Adrenal gland (tissue), 12 donors: ENCODE data around the gene MAN2A2. TPM values are rescaled to one million over a fixed set of nuclear protein-coding genes. Genes with fewer than 3 reads are reported as not detected.
A peak's percentile ranks its signal among the peaks of the same experiment; 100 is the strongest.

Source experiments
- DNase-seq, 7 donors: peaks; one replicate each; pipeline ENCODE4 v3.0.0-alpha.2; 2019 to 2020
- H3K27ac ChIP-seq, 5 donors: fragments of 200-600 bp; sonication (generic) in 4 of 5; 1 replicate in 3 of 5; 2 replicates in 2 of 5; pipeline versions ENCODE4 v1.5.1 to v1.8.0; 2016 to 2020; ENCODE audit warnings: mild to moderate bottlenecking in 1 of 5
- H3K27me3 ChIP-seq: fragments of 200-600 bp; 2 replicates; pipeline ENCODE4 v1.8.0; 2021
- H3K36me3 ChIP-seq, 2 donors: fragments of 200-600 bp; replicated peaks in 1 of 2; 1 replicate in 1 of 2; 2 replicates in 1 of 2; pipeline versions ENCODE4 v1.5.1 to v1.8.0; 2018 to 2022
- H3K4me1 ChIP-seq, 2 donors: fragments of 200-600 bp; replicated peaks in 1 of 2; 1 replicate in 1 of 2; 2 replicates in 1 of 2; pipeline versions ENCODE4 v1.5.1 to v1.8.0; 2018 to 2021
- H3K4me3 ChIP-seq, 4 donors: fragments of 200-600 bp; sonication (generic) in 3 of 4; one replicate each; pipeline ENCODE4 v1.5.1; 2016 to 2018
- H3K9me3 ChIP-seq, 3 donors: fragments of 200-600 bp; sonication (generic) in 1 of 3; replicated peaks in 1 of 3; 1 replicate in 2 of 3; 2 replicates in 1 of 3; pipeline versions ENCODE4 v1.5.1 to v1.8.0; 2016 to 2021
- CTCF ChIP-seq, 6 experiments: fragments of 450-650 bp in 4 of 6; fragments of 200-600 bp in 2 of 6; sonication (generic) in 1 of 6; IDR thresholded peaks; 1 replicate in 5 of 6; 2 replicates in 1 of 6; pipeline versions ENCODE4 v1.5.1 to v1.8.0; 2016 to 2021; ENCODE audit warnings: antibody characterized with exemption in 6 of 6, mild to moderate bottlenecking in 2 of 6, moderate library complexity in 1 of 6
- POLR2A ChIP-seq, 2 donors: fragments of 450-650 bp; IDR thresholded peaks; one replicate each; pipeline ENCODE4 v1.6.1; 2017; ENCODE audit warnings: antibody characterized with exemption in 2 of 2, mild to moderate bottlenecking in 2 of 2, moderate library complexity in 1 of 2
- WGBS, 4 donors: extraction: QIAGEN DNeasy Blood & Tissue Kit in 2 of 4; methylation state at CpG; one replicate each; pipeline versions ENCODE4 v1.1.5 to v1.1.7; 2013 to 2017; 5-methylcytosine and 5-hydroxymethylcytosine counted together
- intact Hi-C, 2 donors: fragments of 100-400 bp; cut with DNase I; formaldehyde crosslinking; loops; one replicate each; pipeline versions ENCODE4 v1.14.1 to v1.15.0; 2022 to 2023
- polyA plus RNA-seq, 3 donors: library from polyadenylated mRNA; stranded (reverse); fragments of 200-250 nt in 2 of 3; fragments of 350-450 nt in 1 of 3; fragmentation: Illumina TruSeq in 1 of 3; extraction: RNeasy Lipid Tissue Mini Kit (QIAGEN cat#74804) in 1 of 3; gene quantifications; one replicate each; pipeline ENCODE4 v1.2.3, GENCODE V29; 2013 to 2014
- total RNA-seq, 9 donors: library from RNA; depleted of rRNA in 4 of 9; stranded (reverse); fragments of >200 nt in 4 of 9; fragments of 120-200 nt in 1 of 9; fragmentation: NEBNext Ultra II Directional in 1 of 9; extraction: Animal tissue kit (Norgen Biotek cat#: 25700) in 1 of 9; gene quantifications; one replicate each; pipeline versions ENCODE4 v1.1.0 to v1.2.4, GENCODE V29; 2013 to 2023
- donor health status: healthy with polysubstance abuse.
- donor health status: Bipolar disorder and iron deficiency.
- donor health status: DM: yes; HTN: yes; CAD: no.
- donor health status: DM: no; HTN: no; CAD: no.
- donor health status: DM: no; HTN: no; CAD: no.
- donor health status: DM: yes; HTN: yes; CAD: no.

Gene MAN2A2
- total and polyA plus RNA-seq, 12 donors = 13.3 to 94.6 (median 64.6) TPM

GRCh38 chr15:90959028-90959595 is 56.0 kb downstream of the MAN2A2 start:
- Histone ChIP-seq H3K4me1 (peaks cover 19 to 25% of the 10 kb centered on the region in 2 donors), H3K27ac (peak overlapping the region in 3 of 5 donors; percentile 4 to 83 (median 65)), H3K9me3 (no peaks in the 10 kb centered on the region), H3K27me3 (no peaks in the 10 kb centered on the region), H3K4me3 (no peak overlapping the region), H3K36me3 (peaks cover 0 to 22% of the 10 kb centered on the region in 2 donors)
- no peak for TF ChIP-seq CTCF (IDR thresholded peaks at IDR 0.05)
- TF ChIP-seq POLR2A (IDR thresholded peaks at IDR 0.05) = no peak
- WGBS, 4 donors = 64 to 71% (median 68%) methylated on average over 8 of the region's 8 CpGs
- intact Hi-C loops = loop anchor here (5.0 to 10.0 kb wide), 3 partner anchors 38 to 78 kb away; no protein-coding TSS in a partner anchor
- no peak for DNase-seq

GRCh38 chr15:90959894-90960293 is 56.8 kb downstream of the MAN2A2 start:
- no peak for TF ChIP-seq CTCF (IDR thresholded peaks at IDR 0.05)
- peak in 1 of 2 donors; percentile 53 for TF ChIP-seq POLR2A (IDR thresholded peaks at IDR 0.05)
- peak in 6 of 7 donors; percentile 80 to 90 (median 84) for DNase-seq
- Histone ChIP-seq H3K9me3 (no peaks in the 10 kb centered on the region), H3K4me3 (no peak overlapping the region), H3K4me1 (peaks cover 19 to 21% of the 10 kb centered on the region in 2 donors), H3K36me3 (peaks cover 0 to 22% of the 10 kb centered on the region in 2 donors), H3K27me3 (no peaks in the 10 kb centered on the region), H3K27ac (peak overlapping the region in 4 of 5 donors; percentile 4 to 83 (median 52))
- intact Hi-C loops = loop anchor here (5.0 to 10.0 kb wide), 3 partner anchors 37 to 77 kb away; no protein-coding TSS in a partner anchor
- WGBS, 4 donors = 34 to 44% (median 42%) methylated on average over 3 to 5 of the region's 5 CpGs

- 55 to 64% (median 62%) methylated on average over 12 to 20 of the region's 20 CpGs for WGBS, 4 donors
- Histone ChIP-seq H3K4me1 (peaks cover 16% of the 10 kb centered on the region in 2 donors), H3K36me3 (peaks cover 0 to 22% of the 10 kb centered on the region in 2 donors), H3K9me3 (no peaks in the 10 kb centered on the region), H3K27ac (peak overlapping the region in 4 of 5 donors; percentile 21 to 83 (median 52)), H3K27me3 (no peaks in the 10 kb centered on the region), H3K4me3 (no peak overlapping the region)
- intact Hi-C loops = no loop called here
- TF ChIP-seq CTCF (IDR thresholded peaks at IDR 0.05) = no peak
- no peak for TF ChIP-seq POLR2A (IDR thresholded peaks at IDR 0.05)
- DNase-seq = peak in 4 of 7 donors; percentile 36 to 66 (median 46)
These were observed 57.4 kb downstream of the MAN2A2 start for GRCh38 chr15:90960298-90961091.

GRCh38 chr15:90962021-90962420 is 58.9 kb downstream of the MAN2A2 start:
- no peaks in the 10 kb centered on the region for H3K27me3 ChIP-seq
- intact Hi-C loops = no loop called here
- 87 to 95% (median 90%) methylated on average over 4 of the region's 4 CpGs for WGBS, 4 donors
- TF ChIP-seq CTCF (IDR thresholded peaks at IDR 0.05) = no peak
- TF ChIP-seq POLR2A (IDR thresholded peaks at IDR 0.05) = no peak
- no peak overlapping the region for H3K27ac ChIP-seq
- no peak overlapping the region for H3K4me3 ChIP-seq
- peaks cover 0 to 22% of the 10 kb centered on the region in 2 donors for H3K36me3 ChIP-seq
- DNase-seq = no peak
- no peaks in the 10 kb centered on the region for H3K9me3 ChIP-seq
- peaks cover 6 to 7% of the 10 kb centered on the region in 2 donors for H3K4me1 ChIP-seq
